GM18951 (cell line): ENCODE results near the gene GP1BB.
"Not testable (repeated sequence)": the region's sequence is repeated elsewhere in the genome, so short reads cannot be mapped to it uniquely, and the experiment has no call there.

Source experiments
- POLR2A ChIP-seq: IDR thresholded peaks from 4 replicates; pipeline ENCODE4 v1.6.1; 2011; ENCODE audit warnings: mild to moderate bottlenecking; ENCODE audit not compliant: insufficient read length, insufficient read depth; ENCODE audit errors: extremely low read depth
- in situ Hi-C: fragments of 300-500 bp; cut with MboI; formaldehyde crosslinking; loops from one replicate; pipeline ENCODE4 v1.12.0; 2022; ENCODE audit warnings: low sequenced_read_pairs, mixed read lengths, inconsistent platforms; ENCODE audit not compliant: unreplicated experiment

The GP1BB gene

DNA sequence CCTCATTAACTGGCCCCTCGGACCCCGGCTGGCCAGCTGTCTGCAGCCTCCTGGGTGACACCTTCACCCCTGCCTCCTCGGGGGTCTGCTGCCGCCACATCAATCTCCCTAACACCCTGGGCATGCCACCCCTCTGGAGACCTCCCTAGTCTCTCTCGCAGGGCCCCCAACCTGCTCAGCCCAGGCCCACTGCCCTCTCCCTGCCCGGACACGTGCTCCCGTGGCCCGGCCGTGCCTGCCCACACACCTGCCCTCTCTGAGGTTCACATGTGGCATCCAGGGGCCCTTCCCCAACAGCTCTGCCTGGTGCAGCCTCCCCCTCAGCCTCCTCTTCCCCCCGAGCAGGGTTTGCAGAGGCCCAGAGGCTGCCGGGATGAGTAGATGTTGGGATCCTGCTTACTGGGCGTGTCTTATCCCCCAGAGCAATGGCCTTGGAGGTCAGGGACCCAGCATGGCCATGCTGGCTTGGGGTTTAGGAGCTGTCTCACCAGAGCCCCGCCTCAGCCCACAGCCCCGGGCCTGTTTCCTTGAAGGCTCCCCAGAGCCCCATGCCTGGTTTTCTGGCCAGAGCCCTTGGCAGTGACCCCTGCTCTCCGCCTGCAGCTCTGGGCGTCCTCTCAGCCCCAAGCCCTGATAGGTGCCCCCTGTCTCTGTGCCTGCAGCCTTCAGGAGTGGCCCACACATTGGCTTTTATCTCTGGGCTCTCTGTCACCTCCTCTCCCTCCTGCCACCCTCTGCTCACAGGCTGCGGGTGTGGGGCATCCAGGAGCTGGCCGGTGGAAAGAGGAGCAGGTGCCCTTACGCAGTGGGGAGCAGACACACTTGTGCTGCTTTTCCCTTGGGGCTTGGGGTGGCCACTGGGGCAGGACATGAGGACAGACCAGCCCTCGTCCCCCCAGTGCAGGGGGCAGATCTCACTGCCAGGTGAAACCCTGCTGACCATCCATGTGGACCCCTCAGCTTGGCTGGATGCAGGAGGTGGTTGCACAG is 34.7 kb upstream of the GP1BB start:
- in situ Hi-C loops = no loop called here
- TF ChIP-seq POLR2A = no peak

- in situ Hi-C loops = no loop called here
- no peak for TF ChIP-seq POLR2A
Observed at GRCh38 chr22:19689408-19689807, 33.9 kb upstream of the GP1BB start.

DNA sequence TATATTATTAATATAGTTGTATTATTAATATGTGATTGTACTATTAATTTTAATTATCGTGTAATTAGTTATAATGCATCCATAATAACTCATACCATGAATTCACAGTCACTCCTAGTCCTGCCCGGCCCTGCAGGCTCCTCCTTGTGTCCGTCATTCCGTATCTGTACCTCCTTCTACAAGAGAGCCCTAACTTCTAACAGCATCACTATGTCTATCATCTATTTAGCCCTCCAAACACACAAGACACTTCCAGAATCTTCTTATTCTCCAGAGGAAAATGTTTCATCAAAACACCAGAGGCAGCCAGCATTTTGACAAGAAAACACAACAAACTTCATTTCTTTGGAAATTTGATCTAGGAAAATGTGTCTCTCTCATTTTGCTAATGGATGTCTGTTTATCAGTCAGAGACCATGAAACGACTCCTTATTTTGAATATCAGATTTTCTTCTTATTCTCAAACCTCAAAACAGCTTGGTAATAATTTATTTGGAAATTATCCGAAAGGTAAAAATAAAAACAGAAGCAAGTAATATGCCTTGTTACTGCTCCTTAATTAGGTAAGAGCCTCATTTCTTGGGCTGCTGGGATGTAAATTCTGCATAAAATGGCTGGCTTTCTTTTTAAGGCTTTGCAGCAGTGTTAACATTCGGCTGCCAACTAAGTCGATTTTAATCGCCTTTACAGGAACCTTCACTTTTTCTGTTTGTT is 32.2 kb upstream of the GP1BB start:
- in situ Hi-C loops = no loop called here
- no peak for TF ChIP-seq POLR2A

DNA sequence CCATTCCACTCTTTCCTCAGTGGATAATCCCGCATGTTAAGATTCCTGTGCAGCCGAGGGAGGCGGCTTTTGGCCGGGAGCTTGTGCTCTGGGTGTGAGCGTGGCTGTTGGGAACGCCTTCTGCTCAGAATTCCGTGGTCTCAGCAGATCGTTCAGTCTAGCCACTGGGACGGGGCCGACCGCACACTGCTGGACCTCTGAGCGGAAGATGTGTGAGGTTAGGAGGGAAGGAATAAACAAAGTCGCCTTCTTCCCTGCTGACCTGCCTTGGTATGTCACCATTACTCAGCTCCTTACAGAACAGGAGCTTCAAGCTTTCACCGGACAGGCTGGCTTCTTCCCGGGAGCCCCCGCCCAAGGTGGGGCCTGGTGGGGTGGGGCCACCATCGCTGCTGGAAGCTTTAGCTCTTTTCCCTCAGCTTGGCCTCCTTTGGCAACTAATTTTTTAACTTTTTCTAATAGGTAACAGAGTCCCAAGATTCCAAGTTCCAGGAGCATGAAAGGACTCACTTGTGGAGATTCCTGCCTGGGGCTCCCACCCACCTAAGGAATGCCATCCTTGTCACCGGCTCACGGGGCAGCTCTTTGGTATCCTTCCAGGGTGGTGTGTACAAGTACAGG is 31.5 kb upstream of the GP1BB start:
- no peak for TF ChIP-seq POLR2A
- in situ Hi-C loops = no loop called here

- no peak for TF ChIP-seq POLR2A
- in situ Hi-C loops = no loop called here
Observed at GRCh38 chr22:19693581-19693980, 29.8 kb upstream of the GP1BB start.

DNA sequence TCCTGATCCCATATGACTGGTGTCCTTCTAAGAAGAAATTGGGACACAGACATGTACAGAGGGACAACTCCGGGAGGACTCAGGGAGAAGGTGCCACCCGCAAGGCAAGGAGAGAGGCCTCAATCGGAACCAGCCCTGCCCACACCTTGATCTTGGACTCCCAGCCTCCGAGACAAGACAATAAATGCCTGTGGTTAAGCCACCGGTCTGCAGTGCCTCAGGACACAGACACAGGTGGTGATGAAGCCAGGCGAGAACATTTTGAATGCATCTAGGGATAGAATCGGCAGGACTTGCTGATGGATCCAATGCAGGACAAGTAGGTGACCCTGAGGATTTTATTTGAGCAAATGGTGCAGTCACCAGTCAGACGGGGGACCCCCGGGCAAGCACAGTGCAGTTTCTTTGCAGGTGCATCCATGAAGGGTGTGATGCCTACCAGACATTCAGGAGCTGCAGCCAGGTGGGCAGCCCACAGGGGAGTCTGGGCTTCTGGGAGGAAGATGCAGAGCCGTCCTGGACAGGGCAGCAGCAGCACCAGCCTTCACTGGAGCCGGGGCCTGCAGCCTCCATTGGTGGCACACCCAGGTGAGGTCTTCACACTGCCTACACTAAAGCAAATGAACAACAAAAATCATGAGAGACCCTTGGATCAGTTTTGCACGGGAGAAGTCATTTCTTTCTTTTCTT is 29.2 kb upstream of the GP1BB start:
- no peak for TF ChIP-seq POLR2A
- in situ Hi-C loops = no loop called here

- TF ChIP-seq POLR2A = no peak
- in situ Hi-C loops = no loop called here
Observed at GRCh38 chr22:19694696-19695095, 28.6 kb upstream of the GP1BB start.

DNA sequence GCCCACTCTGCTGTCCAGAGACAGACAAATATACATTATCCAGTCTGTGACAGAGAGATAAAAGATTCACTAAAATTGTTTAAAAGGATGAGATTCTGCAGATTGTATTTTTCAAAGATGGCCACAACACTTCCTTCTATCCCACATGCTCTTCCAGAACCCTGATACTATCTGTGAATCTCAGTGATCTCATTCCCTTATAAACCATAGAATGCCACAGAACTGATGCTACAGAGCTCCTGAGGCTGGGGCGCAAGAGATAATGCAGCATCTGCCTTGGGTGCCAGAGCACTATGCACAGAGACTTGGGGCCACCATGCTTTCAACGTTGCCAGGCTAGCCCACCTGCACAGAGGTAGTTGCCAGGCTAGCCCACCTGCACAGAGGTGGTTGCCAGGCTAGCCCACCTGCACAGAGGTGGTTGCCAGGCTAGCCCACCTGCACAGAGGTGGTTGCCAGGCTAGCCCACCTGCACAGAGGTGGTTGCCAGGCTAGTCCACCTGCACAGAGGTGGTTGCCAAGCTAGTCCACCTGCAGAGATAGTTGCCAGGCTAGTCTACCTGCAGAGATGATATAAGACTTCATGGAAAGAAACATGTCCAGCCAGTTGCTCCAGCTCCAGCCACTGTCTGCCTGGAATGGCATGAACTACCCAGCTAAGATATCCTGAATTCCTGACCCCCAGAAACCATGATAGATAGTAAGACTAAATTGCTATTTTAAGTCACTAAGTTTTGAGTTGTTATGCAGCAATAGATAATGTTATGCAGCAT is 26.6 kb upstream of the GP1BB start:
- in situ Hi-C loops = no loop called here
- no peak for TF ChIP-seq POLR2A

DNA sequence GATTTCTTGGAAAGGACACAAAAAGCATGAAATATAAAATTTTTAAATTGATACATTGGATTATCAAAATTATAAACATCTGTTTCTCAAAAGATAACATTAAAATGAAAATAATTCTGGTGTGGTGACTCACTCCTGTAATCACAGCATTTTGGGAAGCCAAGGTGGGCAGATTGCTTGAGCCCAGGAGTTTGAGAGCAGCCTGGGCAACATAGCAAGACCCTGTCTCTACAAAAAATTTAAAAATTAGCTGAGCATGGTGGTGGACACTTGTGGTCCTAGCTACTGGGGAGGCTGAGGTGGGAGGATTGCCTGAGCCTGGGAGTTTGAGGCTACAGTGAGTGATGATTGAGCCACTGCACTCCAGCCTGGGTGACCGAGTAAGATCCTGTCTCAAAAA is 25.5 kb upstream of the GP1BB start:
- in situ Hi-C loops = not testable (repeated sequence)

DNA sequence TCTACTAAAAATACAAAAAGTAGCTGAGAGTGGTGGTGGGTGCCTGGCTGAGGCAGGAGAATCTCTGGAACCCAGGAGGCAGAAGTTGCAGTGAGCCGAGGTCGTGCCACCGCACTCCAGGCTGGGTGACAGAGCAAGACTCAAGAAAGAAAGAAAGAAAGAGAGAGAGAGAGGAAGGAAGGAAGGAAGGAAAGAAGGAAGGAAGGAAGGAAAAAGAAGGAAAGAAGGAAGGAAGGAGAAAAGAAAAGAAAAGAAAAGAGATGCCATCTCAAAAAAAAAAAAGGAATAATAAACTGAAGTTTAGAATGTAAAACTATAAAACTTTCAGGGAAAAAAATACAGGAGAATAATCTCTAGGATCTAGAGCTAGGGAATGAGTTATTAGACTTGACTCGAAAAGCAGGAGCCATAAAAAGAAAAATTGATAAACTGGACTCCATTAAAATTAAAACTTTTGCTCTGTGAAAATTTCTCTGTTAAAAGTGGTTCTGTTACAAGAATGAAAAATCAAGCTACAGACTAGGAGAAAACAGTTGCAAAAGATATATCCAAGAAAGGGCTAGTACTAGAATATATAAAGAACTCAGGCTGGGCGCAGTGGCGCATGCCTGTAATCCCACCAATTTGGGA is 22.4 kb upstream of the GP1BB start:
- in situ Hi-C loops = no loop called here
- no peak for TF ChIP-seq POLR2A

GRCh38 chr22:19701420-19702145 is 21.8 kb upstream of the GP1BB start:
- no peak for TF ChIP-seq POLR2A
- in situ Hi-C loops = no loop called here

- in situ Hi-C loops = no loop called here
- no peak for TF ChIP-seq POLR2A
Observed at GRCh38 chr22:19703869-19704268, 19.5 kb upstream of the GP1BB start.
